Suprapubic skin (tissue), 4 donors: ENCODE results near the gene ZNF385A.

ENCODE experiments used
- CTCF ChIP-seq, 2 donors: fragments of 200-600 bp in 1 of 2; fragments of 450-650 bp in 1 of 2; sonication (generic) in 1 of 2; IDR thresholded peaks; one replicate each; pipeline ENCODE4 v1.5.1; 2016 to 2019; ENCODE audit warnings: antibody characterized with exemption in 2 of 2, mild to moderate bottlenecking in 1 of 2, moderate library complexity in 1 of 2
- POLR2A ChIP-seq, 2 donors: fragments of 450-650 bp; IDR thresholded peaks; one replicate each; pipeline ENCODE4 v1.6.1; 2017; ENCODE audit warnings: antibody characterized with exemption in 2 of 2, mild to moderate bottlenecking in 2 of 2, moderate library complexity in 2 of 2
- POLR2AphosphoS5 ChIP-seq, 3 donors: sonication (generic); formaldehyde crosslinking; IDR thresholded peaks; one replicate each; pipeline ENCODE4 v1.6.1; 2017; ENCODE audit warnings: antibody characterized with exemption in 3 of 3

DNA sequence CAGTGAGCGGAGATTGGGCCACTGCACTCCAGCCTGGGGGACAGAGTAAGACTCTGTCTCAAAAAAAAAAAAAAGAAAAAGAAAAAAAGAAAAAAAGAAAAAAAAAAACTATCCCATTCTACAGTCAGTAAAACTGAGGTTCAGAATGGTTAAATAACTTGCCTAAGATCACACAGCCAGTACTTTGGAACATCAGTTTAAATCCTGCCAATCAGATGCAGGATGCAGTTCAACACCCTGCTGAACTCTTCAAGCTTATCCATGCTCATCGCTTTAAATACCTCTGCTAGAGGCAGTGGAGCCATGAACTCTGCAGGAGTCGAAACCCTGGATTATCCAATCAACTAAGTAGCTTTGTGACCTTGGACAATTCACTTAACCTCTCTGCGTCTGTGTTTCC lies 3.4 kb downstream of the ZNF385A start:
- TF ChIP-seq CTCF (IDR thresholded peaks at IDR 0.05): no peak
- TF ChIP-seq POLR2A (IDR thresholded peaks at IDR 0.05): no peak
- TF ChIP-seq POLR2AphosphoS5 (IDR thresholded peaks at IDR 0.05): no peak
